ENCODE data around the gene RSU1.

The RSU1 gene

DNA sequence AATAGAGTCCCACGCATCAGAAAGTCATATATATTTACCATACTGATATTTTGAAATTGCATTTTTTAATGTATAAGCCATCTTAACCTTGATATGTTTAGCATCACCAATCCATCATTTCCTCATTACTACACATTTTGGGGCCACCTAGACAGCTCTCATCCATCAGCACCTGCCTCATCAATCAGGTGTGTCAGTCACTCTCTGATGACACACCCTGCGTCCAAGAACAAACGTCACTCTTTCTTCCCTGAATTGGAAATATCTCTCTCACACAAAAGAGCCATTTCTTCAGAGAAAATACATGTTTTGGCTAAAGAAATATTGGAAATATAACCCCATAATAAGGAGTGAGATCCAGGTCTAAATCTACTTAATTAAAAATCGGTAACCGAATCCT, 38.9 kb upstream of the RSU1 start:
- TF ChIP-seq, protein P1, sequence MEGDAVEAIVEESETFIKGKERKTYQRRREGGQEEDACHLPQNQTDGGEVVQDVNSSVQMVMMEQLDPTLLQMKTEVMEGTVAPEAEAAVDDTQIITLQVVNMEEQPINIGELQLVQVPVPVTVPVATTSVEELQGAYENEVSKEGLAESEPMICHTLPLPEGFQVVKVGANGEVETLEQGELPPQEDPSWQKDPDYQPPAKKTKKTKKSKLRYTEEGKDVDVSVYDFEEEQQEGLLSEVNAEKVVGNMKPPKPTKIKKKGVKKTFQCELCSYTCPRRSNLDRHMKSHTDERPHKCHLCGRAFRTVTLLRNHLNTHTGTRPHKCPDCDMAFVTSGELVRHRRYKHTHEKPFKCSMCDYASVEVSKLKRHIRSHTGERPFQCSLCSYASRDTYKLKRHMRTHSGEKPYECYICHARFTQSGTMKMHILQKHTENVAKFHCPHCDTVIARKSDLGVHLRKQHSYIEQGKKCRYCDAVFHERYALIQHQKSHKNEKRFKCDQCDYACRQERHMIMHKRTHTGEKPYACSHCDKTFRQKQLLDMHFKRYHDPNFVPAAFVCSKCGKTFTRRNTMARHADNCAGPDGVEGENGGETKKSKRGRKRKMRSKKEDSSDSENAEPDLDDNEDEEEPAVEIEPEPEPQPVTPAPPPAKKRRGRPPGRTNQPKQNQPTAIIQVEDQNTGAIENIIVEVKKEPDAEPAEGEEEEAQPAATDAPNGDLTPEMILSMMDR (IDR thresholded peaks at IDR 0.05), result no peak
- H3K27ac ChIP-seq, result no peak overlapping the region
- H3K4me3 ChIP-seq, result no peak overlapping the region
- DNase-seq (ENCODE audit: low spot score), result no peak

DNA sequence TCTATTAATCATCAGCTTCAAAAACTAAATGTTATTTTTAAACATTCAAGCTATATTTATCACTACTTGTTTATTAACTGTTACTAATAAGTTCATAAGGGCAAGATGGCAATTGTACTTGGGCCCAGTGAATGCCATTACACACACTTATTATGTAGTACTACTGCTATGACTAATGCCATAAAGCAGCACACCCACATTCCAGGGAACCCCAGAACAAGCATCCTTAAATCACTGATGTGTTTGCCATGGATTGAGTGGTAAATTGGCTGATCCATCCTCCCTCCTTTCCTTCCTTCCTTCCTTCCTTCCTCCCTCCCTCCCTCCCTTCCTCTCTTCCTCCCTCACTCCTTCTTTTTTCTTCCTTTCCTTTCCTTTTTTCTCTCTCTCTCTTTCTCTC, 37.4 kb upstream of the RSU1 start:
- DNase-seq (ENCODE audit: low spot score), result no peak
- TF ChIP-seq, protein P1 (IDR thresholded peaks at IDR 0.05), result no peak

DNA sequence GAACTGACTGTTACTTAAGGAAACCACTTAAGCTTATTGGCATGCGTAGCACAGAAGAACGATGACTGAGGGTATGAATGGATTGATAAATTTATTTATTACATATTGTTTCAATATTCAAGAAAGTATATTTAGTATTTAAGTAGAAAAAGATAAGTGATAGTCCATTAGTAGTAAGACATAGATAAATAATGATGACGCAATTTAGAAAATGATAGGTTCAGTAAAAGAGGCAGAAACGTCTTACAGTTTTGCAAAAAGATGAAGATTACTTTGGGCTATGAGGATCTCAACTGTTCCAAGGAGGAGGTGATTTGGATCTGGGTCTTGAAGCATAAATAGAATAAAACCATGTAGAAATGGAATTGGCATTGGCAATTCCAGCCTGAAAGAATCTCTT, 36.6 kb upstream of the RSU1 start:
- no peak overlapping the region for H3K27ac ChIP-seq
- H3K4me3 ChIP-seq, result no peak overlapping the region
- TF ChIP-seq, protein P1 (IDR thresholded peaks at IDR 0.05), result no peak
- DNase-seq (ENCODE audit: low spot score), result no peak

More for the DNA sequence above, 37.4 kb upstream of the RSU1 start:
- Histone ChIP-seq H3K27ac (no peak overlapping the region), H3K4me3 (no peak overlapping the region)

DNA sequence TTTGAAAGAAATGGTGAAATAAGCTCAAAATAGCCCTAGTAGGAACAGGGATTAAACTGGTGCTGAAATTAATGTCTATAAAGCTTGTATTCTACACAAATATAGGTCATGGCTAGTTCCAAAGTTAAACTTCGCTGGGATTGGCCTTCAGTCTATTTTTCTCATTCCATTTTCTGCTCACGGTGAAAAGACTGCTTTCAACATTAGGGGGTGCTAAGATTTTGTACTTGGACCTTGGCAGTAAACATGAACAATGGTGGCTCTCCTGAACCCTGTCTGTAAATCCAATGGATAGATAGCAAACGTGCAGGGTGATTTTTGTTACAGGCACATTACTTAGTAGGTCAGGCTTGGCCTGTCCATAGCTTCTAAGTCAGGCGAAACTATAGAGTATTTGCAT, 36.0 kb upstream of the RSU1 start:
- no peak overlapping the region for H3K4me3 ChIP-seq
- no peak for DNase-seq (ENCODE audit: low spot score)
- TF ChIP-seq, protein P1 (IDR thresholded peaks at IDR 0.05), result no peak
- peak overlapping the region; percentile 28 to 41 for H3K27ac ChIP-seq

DNA sequence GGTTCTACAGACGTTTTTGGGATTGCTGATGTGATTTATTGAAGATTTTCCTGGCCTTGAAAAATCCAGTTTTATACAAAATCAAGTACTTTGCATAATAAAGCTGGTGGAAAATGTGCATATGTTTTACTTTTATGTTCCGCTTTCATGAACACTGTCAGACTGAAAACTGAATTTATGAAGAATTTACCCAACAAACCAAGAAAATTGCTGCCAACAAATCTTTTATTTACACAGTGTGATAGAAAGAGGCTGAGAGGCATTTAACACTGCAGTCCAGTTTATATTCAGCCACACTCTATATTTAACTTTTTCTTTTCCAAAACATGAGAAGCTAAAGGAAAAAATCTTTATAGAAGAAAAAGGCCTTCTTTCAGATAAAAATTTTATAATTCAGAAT, 35.4 kb upstream of the RSU1 start:
- TF ChIP-seq, protein P1 (IDR thresholded peaks at IDR 0.05), result no peak
- Histone ChIP-seq H3K27ac (peak overlapping the region; percentile 28 to 46), H3K4me3 (no peak overlapping the region)
- DNase-seq (ENCODE audit: low spot score), result no peak

DNA sequence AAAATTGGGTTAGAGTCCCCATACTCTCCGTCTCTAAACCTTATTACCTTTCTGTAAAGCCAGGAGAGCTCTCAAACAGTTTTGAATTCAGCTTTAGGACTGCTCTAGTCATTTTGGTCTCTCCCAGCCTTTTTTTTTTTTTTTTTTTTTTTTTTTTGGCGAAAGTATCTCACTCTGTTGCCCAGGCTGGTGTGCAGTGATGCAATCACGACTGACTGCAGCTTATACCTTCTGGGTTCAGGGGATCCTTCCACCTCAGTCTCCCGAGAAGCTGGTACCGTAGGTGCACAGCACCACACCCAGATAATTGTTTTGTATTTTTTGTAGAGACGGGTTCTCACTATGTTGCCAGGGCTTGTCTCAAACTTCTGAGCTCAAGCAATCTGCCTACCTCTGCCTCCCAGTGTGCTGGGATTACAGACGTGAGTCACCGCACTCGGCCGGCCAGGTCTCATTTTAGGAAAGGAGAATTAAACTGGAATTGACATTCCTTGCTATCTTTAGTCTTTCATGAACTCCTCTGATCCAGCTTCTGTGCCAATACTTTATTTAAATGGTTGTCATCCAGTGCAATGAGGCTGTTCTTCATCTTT, 31.4 kb upstream of the RSU1 start:
- TF ChIP-seq, protein P1 (IDR thresholded peaks at IDR 0.05), result no peak
- Histone ChIP-seq H3K27ac (peak overlapping the region; percentile 35 to 72), H3K4me3 (peak overlapping the region; percentile 26)
- DNase-seq (ENCODE audit: low spot score), result no peak

DNA sequence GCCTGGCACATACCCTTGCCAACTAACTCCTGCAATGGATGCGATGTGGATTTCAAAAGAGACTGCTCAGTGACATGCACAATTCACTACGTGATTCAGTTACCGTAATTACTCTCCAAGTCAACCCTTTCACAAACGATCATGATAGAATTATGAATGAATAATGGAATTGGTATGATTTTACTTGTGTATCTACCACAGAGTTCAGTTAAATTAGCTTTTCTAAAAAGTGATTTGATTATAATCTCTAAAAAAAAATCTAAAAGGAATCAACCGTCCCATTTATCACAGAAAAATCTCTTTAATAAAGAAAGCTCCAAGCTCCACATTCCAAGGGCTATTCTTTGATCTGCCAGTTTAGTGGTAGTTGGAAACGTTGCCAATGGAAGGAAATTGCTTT, 30.4 kb upstream of the RSU1 start:
- DNase-seq (ENCODE audit: low spot score), result no peak
- Histone ChIP-seq H3K27ac (no peak overlapping the region), H3K4me3 (no peak overlapping the region)
- TF ChIP-seq, protein P1 (IDR thresholded peaks at IDR 0.05), result no peak
